Measurements from ENCODE around the gene TBX6.

TBX6 gene

GRCh38 chr16:30114411-30114810 lies 22.7 kb upstream of the TBX6 start:
- no peak overlapping the region for H3K4me2 ChIP-seq
- no peaks in the 10 kb centered on the region for H3K9me3 ChIP-seq (replicated peaks in 1 of 11)
- H4K20me1 ChIP-seq = no peaks in the 10 kb centered on the region; a peak in 1 of 22 replicates
- peaks cover 10 to 99% (median 67%) of the 10 kb centered on the region in 11 experiments; a peak in 21 of 22 replicates for H3K36me3 ChIP-seq
- no peak for TF ChIP-seq Cebpa-rat (IDR thresholded peaks at IDR 0.05)
- no peaks in the 10 kb centered on the region for H3K27me3 ChIP-seq
- peaks cover 5 to 21% (median 10%) of the 10 kb centered on the region in 10 experiments; a peak in 12 of 20 replicates for H3K4me1 ChIP-seq
- no peak overlapping the region for H3K9ac ChIP-seq
- no peak overlapping the region; a peak in 1 of 22 replicates for H3K27ac ChIP-seq
- no peak overlapping the region for H3K4me3 ChIP-seq

- peak overlapping the region in 2 of 11 experiments; percentile 13 to 15; a peak in 2 of 22 replicates for H3K9ac ChIP-seq
- no peak overlapping the region for H3K4me3 ChIP-seq
- no peaks in the 10 kb centered on the region; a peak in 1 of 22 replicates for H4K20me1 ChIP-seq
- no peaks in the 10 kb centered on the region for H3K9me3 ChIP-seq (replicated peaks in 1 of 11)
- peaks cover 5 to 21% (median 9%) of the 10 kb centered on the region in 10 experiments; a peak in 12 of 20 replicates for H3K4me1 ChIP-seq
- H3K4me2 ChIP-seq = peak overlapping the region in 1 of 11 experiments; percentile 26; a peak in 1 of 22 replicates
- H3K36me3 ChIP-seq = peaks cover 12 to 99% (median 65%) of the 10 kb centered on the region in 11 experiments; a peak in 21 of 22 replicates
- H3K27me3 ChIP-seq = no peaks in the 10 kb centered on the region
- H3K27ac ChIP-seq = peak overlapping the region in 3 of 11 experiments; percentile 14 to 17 (median 15); a peak in 2 of 22 replicates
- no peak for TF ChIP-seq Cebpa-rat (IDR thresholded peaks at IDR 0.05)
These were observed 22.1 kb upstream of the TBX6 start for GRCh38 chr16:30113711-30114333.

- Histone ChIP-seq H4K20me1 (no peaks in the 10 kb centered on the region; a peak in 1 of 22 replicates), H3K27ac (peak within 1 kb of the TSS in 3 of 11 experiments; percentile 14 to 17 (median 15); a peak in 2 of 22 replicates), H3K9ac (peak within 1 kb of the TSS in 2 of 11 experiments; percentile 13 to 15; a peak in 2 of 22 replicates), H3K9me3 (replicated peaks in 1 of 11) (no peaks in the 10 kb centered on the region), H3K27me3 (no peaks in the 10 kb centered on the region), H3K4me1 (peaks cover 0 to 14% (median 3%) of the 10 kb centered on the region in 10 experiments; a peak in 9 of 20 replicates), H3K4me2 (peak within 1 kb of the TSS in 1 of 11 experiments; percentile 26; a peak in 1 of 22 replicates), H3K4me3 (no peak within 1 kb of the TSS), H3K36me3 (peaks cover 12 to 99% (median 62%) of the 10 kb centered on the region in 11 experiments; a peak in 21 of 22 replicates)
- no peak for TF ChIP-seq Cebpa-rat (IDR thresholded peaks at IDR 0.05)
These were observed 21.4 kb upstream of the TBX6 start, which contains the start of gene GDPD3 for GRCh38 chr16:30113031-30113710. Gene GDPD3 (minus strand): TSS chr16:30113537. CDS start chr16:30113478, 59 bp downstream.

- Histone ChIP-seq H3K4me3 (no peak overlapping the region), H3K9me3 (replicated peaks in 1 of 11) (no peaks in the 10 kb centered on the region), H3K36me3 (peaks cover 10 to 99% (median 62%) of the 10 kb centered on the region in 11 experiments; a peak in 21 of 22 replicates), H4K20me1 (no peaks in the 10 kb centered on the region; a peak in 1 of 22 replicates), H3K27me3 (no peaks in the 10 kb centered on the region), H3K9ac (no peak overlapping the region), H3K4me2 (no peak overlapping the region), H3K27ac (no peak overlapping the region), H3K4me1 (peaks cover 0 to 11% (median 0%) of the 10 kb centered on the region in 10 experiments; a peak in 2 of 20 replicates)
- no peak for TF ChIP-seq Cebpa-rat (IDR thresholded peaks at IDR 0.05)
These were observed 20.7 kb upstream of the TBX6 start for GRCh38 chr16:30112197-30113030.

GRCh38 chr16:30110661-30111060 lies 18.9 kb upstream of the TBX6 start:
- H3K27ac ChIP-seq = no peak overlapping the region
- H3K4me1 ChIP-seq = peaks cover 0 to 11% (median 0%) of the 10 kb centered on the region in 10 experiments; a peak in 2 of 20 replicates
- peaks cover 13 to 99% (median 62%) of the 10 kb centered on the region in 11 experiments; a peak in 20 of 22 replicates for H3K36me3 ChIP-seq
- no peaks in the 10 kb centered on the region; a peak in 1 of 22 replicates for H4K20me1 ChIP-seq
- no peak overlapping the region for H3K4me3 ChIP-seq
- no peak overlapping the region for H3K9ac ChIP-seq
- no peaks in the 10 kb centered on the region for H3K9me3 ChIP-seq (replicated peaks in 1 of 11)
- no peak for TF ChIP-seq Cebpa-rat (IDR thresholded peaks at IDR 0.05)
- no peak overlapping the region for H3K4me2 ChIP-seq
- no peaks in the 10 kb centered on the region for H3K27me3 ChIP-seq

GRCh38 chr16:30108059-30108850 lies 16.5 kb upstream of the TBX6 start:
- no peak for TF ChIP-seq Cebpa-rat (IDR thresholded peaks at IDR 0.05)

GRCh38 chr16:30104492-30104891 lies 12.8 kb upstream of the TBX6 start:
- Histone ChIP-seq H3K9me3 (replicated peaks in 1 of 11) (peaks cover 9 to 43% (median 29%) of the 10 kb centered on the region in 11 experiments; a peak in 21 of 22 replicates), H3K4me3 (no peak overlapping the region), H3K4me2 (no peak overlapping the region), H3K27ac (no peak overlapping the region), H3K4me1 (peaks cover 0 to 9% (median 3%) of the 10 kb centered on the region in 10 experiments; a peak in 7 of 20 replicates), H4K20me1 (no peaks in the 10 kb centered on the region), H3K9ac (no peak overlapping the region), H3K27me3 (no peaks in the 10 kb centered on the region), H3K36me3 (peaks cover 31 to 72% (median 56%) of the 10 kb centered on the region in 11 experiments)
- TF ChIP-seq Cebpa-rat (IDR thresholded peaks at IDR 0.05) = no peak

More at GRCh38 chr16:30108059-30108850, 16.5 kb upstream of the TBX6 start:
- Histone ChIP-seq H3K9ac (no peak overlapping the region), H3K4me3 (no peak overlapping the region), H3K27ac (no peak overlapping the region), H3K4me2 (no peak overlapping the region), H4K20me1 (no peaks in the 10 kb centered on the region), H3K9me3 (replicated peaks in 1 of 11) (peaks cover 0 to 13% (median 5%) of the 10 kb centered on the region in 11 experiments; a peak in 15 of 22 replicates), H3K27me3 (no peaks in the 10 kb centered on the region), H3K4me1 (peaks cover 0 to 2% (median 0%) of the 10 kb centered on the region in 10 experiments; a peak in 2 of 20 replicates), H3K36me3 (peaks cover 31 to 98% (median 68%) of the 10 kb centered on the region in 11 experiments)

GRCh38 chr16:30104090-30104489 lies 12.4 kb upstream of the TBX6 start:
- Histone ChIP-seq H3K27ac (no peak overlapping the region), H3K27me3 (no peaks in the 10 kb centered on the region), H3K4me3 (no peak overlapping the region), H3K4me2 (no peak overlapping the region), H3K9me3 (replicated peaks in 1 of 11) (peaks cover 13 to 47% (median 33%) of the 10 kb centered on the region in 11 experiments), H3K4me1 (peaks cover 0 to 9% (median 3%) of the 10 kb centered on the region in 10 experiments; a peak in 7 of 20 replicates), H3K9ac (no peak overlapping the region), H4K20me1 (no peaks in the 10 kb centered on the region), H3K36me3 (peaks cover 29 to 69% (median 52%) of the 10 kb centered on the region in 11 experiments)
- TF ChIP-seq Cebpa-rat (IDR thresholded peaks at IDR 0.05) = no peak

Data from BLaER1 treated with 17β-estradiol and CSF1 and Interleukin-3, amounts not matched to agents 10 nM and 100 nM (cell line).